HuH-7.5 (cell line): ENCODE measurements around the gene CLRN2.
"Not testable (repeated sequence)": the region's sequence is repeated elsewhere in the genome, so short reads cannot be mapped to it uniquely, and the experiment has no call there.

Experiments used
- DNase-seq: peaks from one replicate; pipeline ENCODE4 v3.0.0; 2011; ENCODE audit warnings: low spot score

The CLRN2 gene

GRCh38 chr4:17504081-17504480 is 10.9 kb upstream of the CLRN2 start:
- DNase-seq, result no peak

- no peak for DNase-seq
Observed at GRCh38 chr4:17510582-17510981, 4.4 kb upstream of the CLRN2 start.

- peak; percentile 44 for DNase-seq
Observed at GRCh38 chr4:17511051-17511450, 3.9 kb upstream of the CLRN2 start.

GRCh38 chr4:17511509-17511949 is 3.4 kb upstream of the CLRN2 start:
- peak; percentile 47 for DNase-seq

GRCh38 chr4:17511950-17512795 is 2.8 kb upstream of the CLRN2 start, which contains the start of gene QDPR:
QDPR (minus strand) TSS chr4:17512090; CDS start chr4:17512054, 36 bp downstream.
- DNase-seq, result peak; percentile 91

GRCh38 chr4:17512973-17513665 is 1.8 kb upstream of the CLRN2 start:
- no peak for DNase-seq

GRCh38 chr4:17515445-17516407 is 761 bp downstream of the CLRN2 start:
- no peak for DNase-seq

- no peak for DNase-seq
Observed at GRCh38 chr4:17516980-17517379, 2.0 kb downstream of the CLRN2 start.

GRCh38 chr4:17517664-17518063 is 2.7 kb downstream of the CLRN2 start:
- no peak for DNase-seq

GRCh38 chr4:17521595-17521994 is 6.6 kb downstream of the CLRN2 start:
- DNase-seq, result no peak

GRCh38 chr4:17523662-17524061 is 8.7 kb downstream of the CLRN2 start:
- DNase-seq, result no peak

GRCh38 chr4:17526695-17527477 is 11.9 kb downstream of the CLRN2 start:
- DNase-seq, result no peak

GRCh38 chr4:17528551-17529165 is 13.7 kb downstream of the CLRN2 start:
- no peak for DNase-seq

GRCh38 chr4:17531538-17532285 is 16.7 kb downstream of the CLRN2 start:
- no peak for DNase-seq

- DNase-seq, result no peak
Observed at GRCh38 chr4:17534705-17535104, 19.7 kb downstream of the CLRN2 start.

- no peak for DNase-seq
Observed at GRCh38 chr4:17535242-17535641, 20.3 kb downstream of the CLRN2 start.

GRCh38 chr4:17535906-17536305 is 20.9 kb downstream of the CLRN2 start:
- DNase-seq, result no peak

GRCh38 chr4:17537060-17537459 is 22.1 kb downstream of the CLRN2 start:
- DNase-seq, result not testable (repeated sequence)

- peak; percentile 50 for DNase-seq
Observed at GRCh38 chr4:17544205-17544604, 29.2 kb downstream of the CLRN2 start.

GRCh38 chr4:17544831-17545234 is 29.9 kb downstream of the CLRN2 start:
- DNase-seq, result no peak
